Measurements from ENCODE around the gene FOXF2. TPM values are rescaled to one million over a fixed set of nuclear protein-coding genes. Genes with fewer than 3 reads are reported as not detected.

FOXF2 gene
- total and polyA plus RNA-seq, 2 of the 4 experiments (the other 2 are of a cell fraction): 2.5 to 16.3 TPM

DNA sequence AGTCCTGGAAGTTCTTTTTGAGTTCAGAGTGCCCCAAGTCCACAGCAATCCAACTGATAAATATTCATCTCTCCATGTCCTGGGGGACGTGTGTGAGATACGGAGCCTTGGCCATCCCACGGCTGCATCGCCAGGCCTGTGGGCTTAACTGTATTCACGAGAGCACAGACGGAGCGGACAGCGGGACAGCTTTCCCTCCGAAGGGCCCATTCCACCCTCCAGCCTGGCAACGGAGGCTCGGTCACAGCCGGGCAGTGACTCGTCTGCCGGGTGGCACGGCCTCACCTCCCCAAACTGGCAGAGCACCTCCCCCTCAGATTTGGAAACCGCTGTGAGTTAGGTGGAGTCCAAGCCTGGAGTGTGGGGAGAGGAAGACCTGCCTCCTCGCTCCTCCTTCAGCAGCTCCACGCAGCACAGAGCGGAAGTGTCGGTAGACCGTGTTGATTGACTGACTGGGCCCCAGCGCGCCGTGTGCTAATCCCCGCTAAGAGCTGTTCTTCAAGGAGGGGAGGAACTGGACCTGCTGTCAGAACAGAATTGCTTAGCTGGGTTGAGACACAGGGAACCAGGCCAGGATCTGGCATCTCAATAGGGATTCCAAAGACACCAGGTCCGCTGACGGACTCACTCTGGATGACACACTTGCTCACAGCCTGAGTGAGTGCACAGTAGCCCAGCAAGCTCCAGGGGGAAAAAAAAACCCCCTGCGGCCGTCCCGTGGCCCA, 10.9 kb downstream of the FOXF2 start:
- Histone ChIP-seq H3K4me3 (ENCODE audit: insufficient read depth, low read depth, low read length) (no peak overlapping the region), H3K18ac (ENCODE audit: low read depth, low read length) (no peak overlapping the region), H2BK5ac (ENCODE audit: low read depth, low read length, poor library complexity, severe bottlenecking) (no peak overlapping the region), H3K27ac (ENCODE audit: insufficient read depth, low read length) (no peak overlapping the region), H3K4ac (ENCODE audit: low read depth, low read length) (no peak overlapping the region), H3K9me1 (ENCODE audit: insufficient read depth, low read length) (peaks cover 7% of the 10 kb centered on the region), H3K4me2 (ENCODE audit: low read depth, low read length) (no peak overlapping the region), H2BK15ac (ENCODE audit: low read depth, low read length) (no peak overlapping the region), H3K4me1 (ENCODE audit: control insufficient read depth, insufficient read depth, low read length) (peaks cover 12% of the 10 kb centered on the region), H4K5ac (ENCODE audit: low read depth, low read length) (no peak overlapping the region), H4K91ac (ENCODE audit: insufficient read depth, low read depth, low read length) (no peak overlapping the region), H4K8ac (ENCODE audit: low read depth in 2 of 2, low read length in 2 of 2) (no peak overlapping the region), H3K14ac (replicated peaks; ENCODE audit: low read depth, low read length) (no peak overlapping the region), H2BK20ac (ENCODE audit: low read depth, low read length) (no peak overlapping the region), H2AFZ (replicated peaks; ENCODE audit: low read length, poor library complexity) (no peak overlapping the region), H3K79me1 (ENCODE audit: low read depth in 1 of 2, low read length in 2 of 2) (peaks cover 6 to 11% of the 10 kb centered on the region in 2 experiments; a peak in 3 of 4 replicates), H3K27me3 (ENCODE audit: control insufficient read depth, insufficient read depth, low read length) (no peaks in the 10 kb centered on the region; the same call in 1 of the 2 replicates), H2AK5ac (ENCODE audit: low read depth, low read length) (no peak overlapping the region), H3K9me3 (ENCODE audit: control insufficient read depth, insufficient read depth, low read length) (no peaks in the 10 kb centered on the region), H4K20me1 (ENCODE audit: insufficient read depth, low read length) (no peaks in the 10 kb centered on the region), H3K9ac (ENCODE audit: low read depth, low read length) (no peak overlapping the region), H2BK120ac (ENCODE audit: low read depth, low read length) (no peak overlapping the region), H3K36me3 (ENCODE audit: control insufficient read depth, insufficient read depth, low read length) (peaks cover 2% of the 10 kb centered on the region; the same call in 1 of the 2 replicates), H2AK9ac (replicated peaks; ENCODE audit: low read depth, low read length, poor library complexity) (no peak overlapping the region), H3K56ac (ENCODE audit: extremely low read depth, insufficient read depth, low read length) (no peak overlapping the region), H3K23ac (ENCODE audit: low read depth, low read length) (no peak overlapping the region)
- POLR2A ChIA-PET (ENCODE audit: unreplicated experiment): interaction anchor here (0.6 kb wide), 1 partner anchor 236 kb away, joined by 3 read pairs; no protein-coding TSS in a partner anchor
- intact Hi-C loops (cut with micrococcal nuclease) (loop anchor here (1.0 kb wide), 1 partner anchor 17 kb away; no protein-coding TSS in a partner anchor), in situ Hi-C loops (cut with MboI; ENCODE audit: low sequenced_read_pairs) (loop anchor here (10.0 kb wide), 1 partner anchor 685 kb away; no protein-coding TSS in a partner anchor), dilution Hi-C loops (cut with HindIII; ENCODE audit: low sequenced_read_pairs, unreplicated experiment) (no loop called here)
- CTCF ChIA-PET: interaction anchor here (1.0 kb wide), 1 partner anchor 24 kb away, joined by 3 read pairs; no protein-coding TSS in a partner anchor
- WGBS, 2 experiments (ENCODE audit: extremely low coverage in 2 of 2, insufficient read length in 1 of 2): 87% methylated on average over 3 of the region's 30 CpGs; no CpG with 5 or more reads in 1 of the 2 experiments
- DNase-seq (no peak), ATAC-seq (ENCODE audit: low read depth) (no peak)
- BruUV-seq (replicated peaks): no TSS peak
- TF ChIP-seq RAD21 (IDR thresholded peaks at IDR 0.05; ENCODE audit: low read length) (no peak), CEBPB (IDR thresholded peaks at IDR 0.05; ENCODE audit: low read depth, low read length) (no peak), NFE2L2 (IDR thresholded peaks at IDR 0.05; ENCODE audit: low read depth, low read length) (no peak), RCOR1 (IDR thresholded peaks at IDR 0.05; ENCODE audit: insufficient replicate concordance, low read length) (no peak), BHLHE40 (IDR thresholded peaks at IDR 0.05; ENCODE audit: low read depth, low read length) (no peak), CHD1 (IDR thresholded peaks at IDR 0.05; ENCODE audit: low read depth, low read length) (no peak), SMC3 (IDR thresholded peaks at IDR 0.05; ENCODE audit: low read depth, low read length) (no peak), MAZ (IDR thresholded peaks at IDR 0.05; ENCODE audit: borderline replicate concordance, low read depth, low read length) (no peak), FOS (IDR thresholded peaks at IDR 0.05; ENCODE audit: low read depth, low read length) (no peak), POLR2A (IDR thresholded peaks at IDR 0.05; ENCODE audit: low read depth, low read length) (no peak), RFX5 (IDR thresholded peaks at IDR 0.05; ENCODE audit: low read depth, low read length) (no peak), MXI1 (IDR thresholded peaks at IDR 0.05; ENCODE audit: borderline replicate concordance, low read depth, low read length) (no peak)
- TF ChIP-seq, protein P1, sequence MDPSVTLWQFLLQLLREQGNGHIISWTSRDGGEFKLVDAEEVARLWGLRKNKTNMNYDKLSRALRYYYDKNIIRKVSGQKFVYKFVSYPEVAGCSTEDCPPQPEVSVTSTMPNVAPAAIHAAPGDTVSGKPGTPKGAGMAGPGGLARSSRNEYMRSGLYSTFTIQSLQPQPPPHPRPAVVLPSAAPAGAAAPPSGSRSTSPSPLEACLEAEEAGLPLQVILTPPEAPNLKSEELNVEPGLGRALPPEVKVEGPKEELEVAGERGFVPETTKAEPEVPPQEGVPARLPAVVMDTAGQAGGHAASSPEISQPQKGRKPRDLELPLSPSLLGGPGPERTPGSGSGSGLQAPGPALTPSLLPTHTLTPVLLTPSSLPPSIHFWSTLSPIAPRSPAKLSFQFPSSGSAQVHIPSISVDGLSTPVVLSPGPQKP (IDR thresholded peaks at IDR 0.05; ENCODE audit: borderline replicate concordance, low read depth, low read length): no peak
- TF ChIP-seq, protein P2, sequence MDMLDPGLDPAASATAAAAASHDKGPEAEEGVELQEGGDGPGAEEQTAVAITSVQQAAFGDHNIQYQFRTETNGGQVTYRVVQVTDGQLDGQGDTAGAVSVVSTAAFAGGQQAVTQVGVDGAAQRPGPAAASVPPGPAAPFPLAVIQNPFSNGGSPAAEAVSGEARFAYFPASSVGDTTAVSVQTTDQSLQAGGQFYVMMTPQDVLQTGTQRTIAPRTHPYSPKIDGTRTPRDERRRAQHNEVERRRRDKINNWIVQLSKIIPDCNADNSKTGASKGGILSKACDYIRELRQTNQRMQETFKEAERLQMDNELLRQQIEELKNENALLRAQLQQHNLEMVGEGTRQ (IDR thresholded peaks at IDR 0.05; ENCODE audit: low read depth, low read length): no peak
- TF ChIP-seq, protein P3, sequence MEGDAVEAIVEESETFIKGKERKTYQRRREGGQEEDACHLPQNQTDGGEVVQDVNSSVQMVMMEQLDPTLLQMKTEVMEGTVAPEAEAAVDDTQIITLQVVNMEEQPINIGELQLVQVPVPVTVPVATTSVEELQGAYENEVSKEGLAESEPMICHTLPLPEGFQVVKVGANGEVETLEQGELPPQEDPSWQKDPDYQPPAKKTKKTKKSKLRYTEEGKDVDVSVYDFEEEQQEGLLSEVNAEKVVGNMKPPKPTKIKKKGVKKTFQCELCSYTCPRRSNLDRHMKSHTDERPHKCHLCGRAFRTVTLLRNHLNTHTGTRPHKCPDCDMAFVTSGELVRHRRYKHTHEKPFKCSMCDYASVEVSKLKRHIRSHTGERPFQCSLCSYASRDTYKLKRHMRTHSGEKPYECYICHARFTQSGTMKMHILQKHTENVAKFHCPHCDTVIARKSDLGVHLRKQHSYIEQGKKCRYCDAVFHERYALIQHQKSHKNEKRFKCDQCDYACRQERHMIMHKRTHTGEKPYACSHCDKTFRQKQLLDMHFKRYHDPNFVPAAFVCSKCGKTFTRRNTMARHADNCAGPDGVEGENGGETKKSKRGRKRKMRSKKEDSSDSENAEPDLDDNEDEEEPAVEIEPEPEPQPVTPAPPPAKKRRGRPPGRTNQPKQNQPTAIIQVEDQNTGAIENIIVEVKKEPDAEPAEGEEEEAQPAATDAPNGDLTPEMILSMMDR (conservative IDR thresholded peaks at IDR 0.05; ENCODE audit: low read depth, low read length): no peak

All from IMR-90 (cell line).